Measurements from ENCODE around the gene FGFBP3. TPM values are rescaled to one million over a fixed set of nuclear protein-coding genes. Genes with fewer than 3 reads are reported as not detected.

The FGFBP3 gene
- total and polyA plus RNA-seq, 12 donors = 0.21 to 0.67 (median 0.45) TPM

DNA sequence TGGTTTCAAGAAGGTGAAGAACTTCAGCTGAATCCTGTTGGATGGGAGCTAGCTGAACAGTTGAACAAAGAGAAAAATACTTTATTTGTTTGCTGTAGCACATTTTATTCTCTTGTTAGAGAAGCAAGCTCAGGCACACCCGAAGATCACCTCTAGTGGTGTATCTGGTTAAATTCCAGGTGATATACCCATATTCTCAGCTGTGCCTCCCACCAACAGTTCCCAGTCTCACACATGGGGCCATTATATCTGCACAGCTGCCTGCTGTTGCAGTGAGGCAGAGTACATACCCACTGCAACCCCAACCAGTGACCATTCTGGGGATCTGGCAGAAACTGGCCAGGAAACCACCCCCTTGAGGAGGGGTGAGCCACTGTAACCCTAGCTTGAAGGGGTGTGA is 23.5 kb upstream of the FGFBP3 start:
- H3K9me3 ChIP-seq = no peaks in the 10 kb centered on the region
- H3K4me1 ChIP-seq = peaks cover 0 to 38% (median 17%) of the 10 kb centered on the region in 9 donors
- no peaks in the 10 kb centered on the region for H3K27me3 ChIP-seq
- TF ChIP-seq, protein P1, sequence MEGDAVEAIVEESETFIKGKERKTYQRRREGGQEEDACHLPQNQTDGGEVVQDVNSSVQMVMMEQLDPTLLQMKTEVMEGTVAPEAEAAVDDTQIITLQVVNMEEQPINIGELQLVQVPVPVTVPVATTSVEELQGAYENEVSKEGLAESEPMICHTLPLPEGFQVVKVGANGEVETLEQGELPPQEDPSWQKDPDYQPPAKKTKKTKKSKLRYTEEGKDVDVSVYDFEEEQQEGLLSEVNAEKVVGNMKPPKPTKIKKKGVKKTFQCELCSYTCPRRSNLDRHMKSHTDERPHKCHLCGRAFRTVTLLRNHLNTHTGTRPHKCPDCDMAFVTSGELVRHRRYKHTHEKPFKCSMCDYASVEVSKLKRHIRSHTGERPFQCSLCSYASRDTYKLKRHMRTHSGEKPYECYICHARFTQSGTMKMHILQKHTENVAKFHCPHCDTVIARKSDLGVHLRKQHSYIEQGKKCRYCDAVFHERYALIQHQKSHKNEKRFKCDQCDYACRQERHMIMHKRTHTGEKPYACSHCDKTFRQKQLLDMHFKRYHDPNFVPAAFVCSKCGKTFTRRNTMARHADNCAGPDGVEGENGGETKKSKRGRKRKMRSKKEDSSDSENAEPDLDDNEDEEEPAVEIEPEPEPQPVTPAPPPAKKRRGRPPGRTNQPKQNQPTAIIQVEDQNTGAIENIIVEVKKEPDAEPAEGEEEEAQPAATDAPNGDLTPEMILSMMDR (IDR thresholded peaks at IDR 0.05) = no peak
- no peak overlapping the region for H3K4me3 ChIP-seq
- H3K27ac ChIP-seq = no peak overlapping the region
- ATAC-seq (no peak), DNase-seq (no peak)
- intact Hi-C loops (cut with DNase I) = no loop called here
- 82 to 92% methylated on average over 1 of the region's 1 CpG for WGBS, 2 donors
- peaks cover 0 to 45% (median 13%) of the 10 kb centered on the region in 9 donors for H3K36me3 ChIP-seq

DNA sequence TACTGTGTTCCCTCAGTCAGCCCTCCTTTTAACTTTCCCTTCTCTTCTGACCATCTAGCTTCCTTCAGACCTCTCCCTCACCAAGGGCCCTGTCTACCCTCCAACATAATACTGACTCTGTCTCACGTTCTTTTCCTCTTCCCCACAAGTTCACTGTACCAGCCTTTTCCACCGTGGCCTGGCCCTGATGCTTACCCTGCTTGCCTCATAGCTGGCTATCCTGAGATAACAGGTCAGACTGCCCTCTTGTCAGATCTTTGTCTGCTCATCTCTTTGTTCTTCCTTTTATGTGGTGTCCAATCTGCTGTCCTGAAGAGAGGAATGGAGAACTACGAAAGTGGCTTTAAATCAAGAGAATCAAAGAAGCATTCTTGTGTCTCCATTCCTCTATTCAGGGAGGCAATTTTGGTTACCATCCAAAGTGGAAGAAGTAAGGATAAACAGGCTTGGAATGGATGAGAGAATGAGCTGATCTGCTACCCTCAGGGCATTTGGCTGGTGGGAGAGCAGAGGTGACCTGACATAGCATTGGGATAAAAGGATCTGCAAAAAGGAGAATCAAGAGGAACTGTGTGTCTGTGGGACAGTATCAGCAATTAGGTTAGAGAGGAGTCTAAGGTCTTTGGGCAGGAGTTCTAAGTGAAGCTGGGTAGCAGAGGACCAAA is 22.4 kb upstream of the FGFBP3 start:
- intact Hi-C loops (cut with DNase I) = no loop called here
- ATAC-seq = no peak
- no peak overlapping the region for H3K4me3 ChIP-seq
- WGBS, 2 donors = 53 to 79% methylated on average over 3 of the region's 3 CpGs
- H3K27me3 ChIP-seq = no peaks in the 10 kb centered on the region
- no peak overlapping the region for H3K27ac ChIP-seq
- TF ChIP-seq, protein P1 (IDR thresholded peaks at IDR 0.05) = no peak
- peaks cover 0 to 47% (median 20%) of the 10 kb centered on the region in 9 donors for H3K4me1 ChIP-seq
- peaks cover 0 to 34% (median 8%) of the 10 kb centered on the region in 9 donors for H3K36me3 ChIP-seq
- H3K9me3 ChIP-seq = no peaks in the 10 kb centered on the region
- DNase-seq = no peak

DNA sequence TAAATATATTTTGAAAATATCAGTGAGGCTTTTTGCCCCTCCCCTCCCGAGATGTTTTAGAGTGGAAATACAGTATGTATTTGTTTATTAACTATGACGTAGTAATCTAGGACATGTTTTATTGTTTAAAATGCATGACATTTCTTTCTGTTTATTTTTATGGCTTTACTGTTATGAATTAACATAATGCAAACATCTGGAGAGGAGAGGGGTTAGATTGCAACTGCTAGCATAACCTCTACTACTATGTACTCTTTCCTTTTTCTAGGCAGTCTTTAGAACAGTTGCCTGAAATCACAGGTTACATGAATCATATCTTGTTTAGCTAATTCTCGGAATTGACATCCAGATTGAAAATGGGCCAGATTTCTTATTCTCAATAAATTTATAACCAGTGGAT is 21.7 kb upstream of the FGFBP3 start:
- WGBS, 2 donors = 77 to 87% methylated on average over 3 of the region's 3 CpGs
- Histone ChIP-seq H3K4me3 (no peak overlapping the region), H3K36me3 (peaks cover 0 to 27% (median under 1%) of the 10 kb centered on the region in 9 donors), H3K27me3 (no peaks in the 10 kb centered on the region), H3K27ac (no peak overlapping the region), H3K9me3 (no peaks in the 10 kb centered on the region), H3K4me1 (peaks cover 0 to 54% (median 27%) of the 10 kb centered on the region in 9 donors)
- DNase-seq = no peak
- intact Hi-C loops (cut with DNase I) = no loop called here
- TF ChIP-seq, protein P1 (IDR thresholded peaks at IDR 0.05) = no peak
- ATAC-seq = no peak

DNA sequence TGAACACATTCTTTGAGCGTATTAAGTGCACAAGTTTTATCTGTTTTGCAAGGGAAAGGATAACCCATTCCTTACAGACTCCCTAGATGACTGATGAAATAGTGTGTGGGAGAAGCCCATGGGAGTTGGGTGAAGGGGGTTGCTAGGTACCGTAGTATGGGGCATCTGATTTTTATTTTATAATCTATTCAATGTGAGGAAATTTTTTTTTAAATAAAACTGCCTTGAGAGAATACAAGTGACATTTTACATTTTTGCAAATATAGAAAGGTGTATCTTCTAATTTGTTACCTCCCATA is 15.7 kb upstream of the FGFBP3 start:
- WGBS, 2 donors = 45 to 51% methylated on average over 2 of the region's 2 CpGs
- intact Hi-C loops (cut with DNase I) = loop anchor here in 1 of 10 donors (10.0 kb wide), 1 partner anchor 290 kb away; the partner anchor contains the start of gene PPP1R3C

More for the DNA sequence above, 15.7 kb upstream of the FGFBP3 start:
- peak overlapping the region in 9 of 10 donors; percentile 73 to 95 (median 83) for H3K4me3 ChIP-seq
- H3K4me1 ChIP-seq = peaks cover 4 to 54% (median 39%) of the 10 kb centered on the region in 9 donors
- ATAC-seq (no peak), DNase-seq (no peak)
- H3K27me3 ChIP-seq = no peaks in the 10 kb centered on the region
- H3K36me3 ChIP-seq = no peaks in the 10 kb centered on the region
- peaks cover 0 to 2% (median 0%) of the 10 kb centered on the region in 11 donors for H3K9me3 ChIP-seq
- peak overlapping the region in 1 of 10 donors; percentile 95 for H3K27ac ChIP-seq
- TF ChIP-seq, protein P1 (IDR thresholded peaks at IDR 0.05) = no peak
